GM19452 (cell line): ENCODE results near the gene CASK.

Experiments
- ATAC-seq: cut with Tn5 transposase; IDR thresholded peaks from one replicate; pipeline ENCODE4 v1.9.1; 2021; ENCODE audit not compliant: unreplicated experiment

Gene CASK

GRCh38 chrX:41912923-41913322 lies 10.4 kb downstream of the CASK start:
- ATAC-seq, result no peak

GRCh38 chrX:41909068-41909467 lies 14.3 kb downstream of the CASK start:
- ATAC-seq, result no peak

GRCh38 chrX:41906515-41907187 lies 16.7 kb downstream of the CASK start:
- ATAC-seq, result no peak

GRCh38 chrX:41903544-41903943 lies 19.8 kb downstream of the CASK start:
- no peak for ATAC-seq

GRCh38 chrX:41900321-41900720 lies 23.0 kb downstream of the CASK start:
- ATAC-seq, result no peak

- ATAC-seq, result no peak
Observed at GRCh38 chrX:41895826-41896225, 27.5 kb downstream of the CASK start.

GRCh38 chrX:41890026-41890423 lies 33.3 kb downstream of the CASK start:
- ATAC-seq, result no peak

- no peak for ATAC-seq
Observed at GRCh38 chrX:41889317-41890025, 33.9 kb downstream of the CASK start.

- ATAC-seq, result no peak
Observed at GRCh38 chrX:41887691-41888090, 35.7 kb downstream of the CASK start.

GRCh38 chrX:41885724-41886123 lies 37.6 kb downstream of the CASK start:
- ATAC-seq, result no peak

- ATAC-seq, result no peak
Observed at GRCh38 chrX:41881166-41881565, 42.2 kb downstream of the CASK start.

GRCh38 chrX:41877167-41877566 lies 46.2 kb downstream of the CASK start:
- no peak for ATAC-seq

- no peak for ATAC-seq
Observed at GRCh38 chrX:41875142-41875541, 48.2 kb downstream of the CASK start.

GRCh38 chrX:41870719-41871151 lies 52.6 kb downstream of the CASK start:
- no peak for ATAC-seq

GRCh38 chrX:41868392-41868977 lies 54.9 kb downstream of the CASK start:
- no peak for ATAC-seq

- no peak for ATAC-seq
Observed at GRCh38 chrX:41863343-41864203, 59.8 kb downstream of the CASK start.

- ATAC-seq, result no peak
Observed at GRCh38 chrX:41862562-41863184, 60.7 kb downstream of the CASK start.

GRCh38 chrX:41858161-41858775 lies 65.1 kb downstream of the CASK start:
- no peak for ATAC-seq

GRCh38 chrX:41857670-41858069 lies 65.7 kb downstream of the CASK start:
- ATAC-seq, result no peak

GRCh38 chrX:41846714-41847113 lies 76.6 kb downstream of the CASK start:
- no peak for ATAC-seq
